Measurements from ENCODE around the gene MTHFD2L.
"Not testable (repeated sequence)": the region's sequence is repeated elsewhere in the genome, so short reads cannot be mapped to it uniquely, and the experiment has no call there.

MTHFD2L gene

GRCh38 chr4:74157561-74158465, at the start of gene MTHFD2L:
Gene MTHFD2L (plus strand): TSS chr4:74158118. CDS start chr4:74158139, 21 bp downstream.
- peak; percentile 93 for DNase-seq (ENCODE audit: low spot score)

GRCh38 chr4:74108457-74109115, 49.3 kb upstream of the MTHFD2L start:
- no peak for DNase-seq (ENCODE audit: low spot score)

- no peak for DNase-seq (ENCODE audit: low spot score)
Observed at GRCh38 chr4:74109116-74109869, 48.6 kb upstream of the MTHFD2L start.

- DNase-seq (ENCODE audit: low spot score), result no peak
Observed at GRCh38 chr4:74109870-74110605, 47.9 kb upstream of the MTHFD2L start.

- no peak for DNase-seq (ENCODE audit: low spot score)
Observed at GRCh38 chr4:74110670-74111069, 47.2 kb upstream of the MTHFD2L start.

- no peak for DNase-seq (ENCODE audit: low spot score)
Observed at GRCh38 chr4:74111306-74111975, 46.5 kb upstream of the MTHFD2L start.

- DNase-seq (ENCODE audit: low spot score), result no peak
Observed at GRCh38 chr4:74111990-74112389, 45.9 kb upstream of the MTHFD2L start.

- DNase-seq (ENCODE audit: low spot score), result no peak
Observed at GRCh38 chr4:74112399-74113105, 45.4 kb upstream of the MTHFD2L start.

GRCh38 chr4:74114234-74114633, 43.7 kb upstream of the MTHFD2L start:
- no peak for DNase-seq (ENCODE audit: low spot score)

- DNase-seq (ENCODE audit: low spot score), result no peak
Observed at GRCh38 chr4:74117024-74117534, 40.8 kb upstream of the MTHFD2L start.

GRCh38 chr4:74118600-74119338, 39.1 kb upstream of the MTHFD2L start:
- peak; percentile 41 for DNase-seq (ENCODE audit: low spot score)

GRCh38 chr4:74120086-74120485, 37.8 kb upstream of the MTHFD2L start:
- DNase-seq (ENCODE audit: low spot score), result no peak

- DNase-seq (ENCODE audit: low spot score), result no peak
Observed at GRCh38 chr4:74121643-74122579, 36.0 kb upstream of the MTHFD2L start.

GRCh38 chr4:74123065-74123728, 34.7 kb upstream of the MTHFD2L start:
- no peak for DNase-seq (ENCODE audit: low spot score)

- DNase-seq (ENCODE audit: low spot score), result no peak
Observed at GRCh38 chr4:74125029-74125428, 32.9 kb upstream of the MTHFD2L start.

GRCh38 chr4:74127745-74128144, 30.2 kb upstream of the MTHFD2L start:
- no peak for DNase-seq (ENCODE audit: low spot score)

- not testable (repeated sequence) for DNase-seq (ENCODE audit: low spot score)
Observed at GRCh38 chr4:74130843-74131242, 27.1 kb upstream of the MTHFD2L start.

- DNase-seq (ENCODE audit: low spot score), result not testable (repeated sequence)
Observed at GRCh38 chr4:74132188-74132587, 25.7 kb upstream of the MTHFD2L start.
